Left ventricle myocardium inferior (tissue), 1 donor: Measurements from ENCODE around the gene PRDM16. TPM values are rescaled to one million over a fixed set of nuclear protein-coding genes. Genes with fewer than 3 reads are reported as not detected.

Experiments
- DNase-seq: peaks from one replicate; pipeline ENCODE4 v3.0.0-alpha.2; 2020
- H3K27ac ChIP-seq: fragments of 200-600 bp; replicated peaks from 2 replicates; pipeline ENCODE4 v1.8.0; 2021
- H3K27me3 ChIP-seq: fragments of 200-600 bp; 2 replicates; pipeline ENCODE4 v1.8.0; 2021; ENCODE audit warnings: low read depth
- H3K36me3 ChIP-seq: fragments of 200-600 bp; 2 replicates; pipeline ENCODE4 v1.8.0; 2021
- H3K4me1 ChIP-seq: fragments of 200-600 bp; 2 replicates; pipeline ENCODE4 v1.8.0; 2021
- H3K4me3 ChIP-seq: fragments of 200-600 bp; 2 replicates; pipeline ENCODE4 v1.8.0; 2021; ENCODE audit warnings: mild to moderate bottlenecking, moderate library complexity
- H3K9me3 ChIP-seq: fragments of 200-600 bp; replicated peaks from 2 replicates; pipeline ENCODE4 v1.8.0; 2021
- CTCF ChIP-seq: fragments of 200-600 bp; IDR thresholded peaks from 2 replicates; pipeline ENCODE4 v1.8.0; 2021; ENCODE audit warnings: antibody characterized with exemption, mild to moderate bottlenecking, borderline replicate concordance
- intact Hi-C: fragments of 100-400 bp; cut with micrococcal nuclease; formaldehyde crosslinking; loops from one replicate; pipeline ENCODE4 v1.11.0; 2022
- total RNA-seq: library from RNA; stranded (reverse); fragmentation: NEBNext Ultra II Directional; extraction: Animal tissue kit (Norgen Biotek cat#: 25700); gene quantifications from one replicate; pipeline ENCODE4 v1.2.1, GENCODE V29; 2021
- donor health status: DM: no; HTN: yes; CAD: no; lungs with severe emphysema.

Gene PRDM16
- total RNA-seq, 1 donor from 2014 or later, result 16.6 TPM

- TF ChIP-seq CTCF, result no peak
- DNase-seq, result no peak
- H3K4me1 ChIP-seq, result peaks cover 53% of the 10 kb centered on the region
- H3K4me3 ChIP-seq, result no peak overlapping the region
- H3K27me3 ChIP-seq, result peaks cover 24% of the 10 kb centered on the region
- H3K36me3 ChIP-seq, result no peaks in the 10 kb centered on the region
- H3K27ac ChIP-seq, result peak overlapping the region; percentile 68
- H3K9me3 ChIP-seq, result no peaks in the 10 kb centered on the region
- intact Hi-C loops, result no loop called here
These were observed 296.6 kb downstream of the PRDM16 start for GRCh38 chr1:3365523-3366125.

GRCh38 chr1:3366126-3367051, 297.4 kb downstream of the PRDM16 start:
- intact Hi-C loops, result no loop called here
- H3K27ac ChIP-seq, result peak overlapping the region; percentile 68

GRCh38 chr1:3367376-3367775, 298.4 kb downstream of the PRDM16 start:
- H3K27ac ChIP-seq, result peak overlapping the region; percentile 68
- intact Hi-C loops, result no loop called here
- H3K4me1 ChIP-seq, result peaks cover 45% of the 10 kb centered on the region
- no peak for TF ChIP-seq CTCF
- no peaks in the 10 kb centered on the region for H3K36me3 ChIP-seq
- no peak for DNase-seq
- H3K4me3 ChIP-seq, result no peak overlapping the region
- peaks cover 24% of the 10 kb centered on the region for H3K27me3 ChIP-seq
- no peaks in the 10 kb centered on the region for H3K9me3 ChIP-seq

More at GRCh38 chr1:3366126-3367051, 297.4 kb downstream of the PRDM16 start:
- no peaks in the 10 kb centered on the region for H3K9me3 ChIP-seq
- peaks cover 24% of the 10 kb centered on the region for H3K27me3 ChIP-seq
- H3K36me3 ChIP-seq, result no peaks in the 10 kb centered on the region
- H3K4me1 ChIP-seq, result peaks cover 46% of the 10 kb centered on the region
- peak; percentile 60 for DNase-seq
- H3K4me3 ChIP-seq, result no peak overlapping the region
- TF ChIP-seq CTCF, result no peak

- TF ChIP-seq CTCF, result no peak
- H3K27me3 ChIP-seq, result peaks cover 24% of the 10 kb centered on the region
- no peaks in the 10 kb centered on the region for H3K36me3 ChIP-seq
- H3K4me1 ChIP-seq, result peaks cover 45% of the 10 kb centered on the region
- H3K9me3 ChIP-seq, result no peaks in the 10 kb centered on the region
- intact Hi-C loops, result no loop called here
- DNase-seq, result no peak
- H3K27ac ChIP-seq, result peak overlapping the region; percentile 68
- H3K4me3 ChIP-seq, result no peak overlapping the region
These were observed 299.1 kb downstream of the PRDM16 start for GRCh38 chr1:3368059-3368458.

- Histone ChIP-seq H3K4me3 (no peak overlapping the region), H3K9me3 (no peaks in the 10 kb centered on the region), H3K27ac (peak overlapping the region; percentile 68), H3K36me3 (no peaks in the 10 kb centered on the region), H3K4me1 (peaks cover 50% of the 10 kb centered on the region), H3K27me3 (peaks cover 26% of the 10 kb centered on the region)
- DNase-seq, result no peak
- intact Hi-C loops, result no loop called here
- TF ChIP-seq CTCF, result no peak
These were observed 299.9 kb downstream of the PRDM16 start for GRCh38 chr1:3368711-3369445.
